ENCODE measurements around the gene PHF21B.

PHF21B gene

GRCh38 chr22:45010532-45010900 lies 711 bp upstream of the PHF21B start:
- DNase-seq: no peak

GRCh38 chr22:45008751-45009605 lies 827 bp downstream of the PHF21B start:
- no peak for DNase-seq

- no peak for DNase-seq
Measured at GRCh38 chr22:45008186-45008681, 1.6 kb downstream of the PHF21B start.

- DNase-seq: no peak
Measured at GRCh38 chr22:45007391-45008185, 2.2 kb downstream of the PHF21B start.

- no peak for DNase-seq
Measured at GRCh38 chr22:45006964-45007390, 2.8 kb downstream of the PHF21B start.

- DNase-seq: no peak
Measured at GRCh38 chr22:45006111-45006963, 3.5 kb downstream of the PHF21B start.

- no peak for DNase-seq
Measured at GRCh38 chr22:45001653-45002052, 8.2 kb downstream of the PHF21B start.

- DNase-seq: no peak
Measured at GRCh38 chr22:45000330-45000729, 9.5 kb downstream of the PHF21B start.

GRCh38 chr22:44999687-45000086 lies 10.1 kb downstream of the PHF21B start:
- no peak for DNase-seq

- DNase-seq: no peak
Measured at GRCh38 chr22:44999231-44999630, 10.6 kb downstream of the PHF21B start.

- DNase-seq: no peak
Measured at GRCh38 chr22:44998296-44998695, 11.5 kb downstream of the PHF21B start.

- no peak for DNase-seq
Measured at GRCh38 chr22:44997060-44997459, 12.7 kb downstream of the PHF21B start.

GRCh38 chr22:44996648-44997047 lies 13.2 kb downstream of the PHF21B start:
- DNase-seq: no peak

GRCh38 chr22:44996120-44996519 lies 13.7 kb downstream of the PHF21B start:
- DNase-seq: no peak

- DNase-seq: no peak
Measured at GRCh38 chr22:44995715-44996114, 14.1 kb downstream of the PHF21B start.

GRCh38 chr22:44995105-44995514 lies 14.7 kb downstream of the PHF21B start:
- no peak for DNase-seq

GRCh38 chr22:44994399-44995104 lies 15.3 kb downstream of the PHF21B start:
- DNase-seq: no peak

GRCh38 chr22:44992166-44992565 lies 17.6 kb downstream of the PHF21B start:
- no peak for DNase-seq

GRCh38 chr22:44991218-44991617 lies 18.6 kb downstream of the PHF21B start:
- no peak for DNase-seq

- DNase-seq: no peak
Measured at GRCh38 chr22:44990810-44991209, 19.0 kb downstream of the PHF21B start.

- DNase-seq: no peak
Measured at GRCh38 chr22:44990328-44990727, 19.5 kb downstream of the PHF21B start.

- DNase-seq: no peak
Measured at GRCh38 chr22:44988671-44989070, 21.1 kb downstream of the PHF21B start.
